ENCODE results near the gene RAD51B.

GRCh38 chr14:68444449-68445168 is 625.0 kb downstream of the RAD51B start:
- TF ChIP-seq CTCF (tag by site-specific recombination; IDR thresholded peaks at IDR 0.05) (no peak), TRIM28 (IDR thresholded peaks at IDR 0.05; ENCODE audit: borderline replicate concordance, low read length) (no peak), ZNF449 (tag by site-specific recombination; IDR thresholded peaks at IDR 0.05) (no peak), ZBTB26 (tag by site-specific recombination; optimal IDR thresholded peaks at IDR 0.05) (no peak), ZNF549 (tag by site-specific recombination; IDR thresholded peaks at IDR 0.05) (no peak), ZNF274 (IDR thresholded peaks at IDR 0.05; ENCODE audit: low read length) (no peak), ZNF274 (tag by site-specific recombination; IDR thresholded peaks at IDR 0.05; ENCODE audit: borderline replicate concordance) (no peak), BCL6B (tag by site-specific recombination; IDR thresholded peaks at IDR 0.05) (no peak), KLF10 (tag by site-specific recombination; IDR thresholded peaks at IDR 0.05) (no peak), ZNF768 (tag by site-specific recombination; IDR thresholded peaks at IDR 0.05) (no peak), KLF17 (tag by site-specific recombination; IDR thresholded peaks at IDR 0.05) (no peak), ZNF26 (tag by site-specific recombination; IDR thresholded peaks at IDR 0.05) (no peak)

Measured in HEK293 (cell line).